ENCODE measurements around the gene SMIM36.

SMIM36 gene

GRCh38 chr17:55540414-55541091 lies 29.3 kb upstream of the SMIM36 start:
- TF ChIP-seq CTCF (IDR thresholded peaks at IDR 0.05) (no peak), ZFX (IDR thresholded peaks at IDR 0.05; ENCODE audit: borderline replicate concordance) (no peak)
- no peak overlapping the region for H3K27ac ChIP-seq

- no peak overlapping the region for H3K27ac ChIP-seq
- TF ChIP-seq ZFX (IDR thresholded peaks at IDR 0.05; ENCODE audit: borderline replicate concordance) (no peak), CTCF (IDR thresholded peaks at IDR 0.05) (no peak)
Measured at GRCh38 chr17:55536205-55536604, 25.0 kb upstream of the SMIM36 start.

- no peak overlapping the region for H3K27ac ChIP-seq
- no peak for TF ChIP-seq ZFX (IDR thresholded peaks at IDR 0.05; ENCODE audit: borderline replicate concordance)
- no peak for TF ChIP-seq CTCF (IDR thresholded peaks at IDR 0.05)
Measured at GRCh38 chr17:55533608-55534007, 22.4 kb upstream of the SMIM36 start.

- H3K27ac ChIP-seq = no peak overlapping the region
- TF ChIP-seq ZFX (IDR thresholded peaks at IDR 0.05; ENCODE audit: borderline replicate concordance) (no peak), CTCF (IDR thresholded peaks at IDR 0.05) (no peak)
Measured at GRCh38 chr17:55532670-55533069, 21.4 kb upstream of the SMIM36 start.

GRCh38 chr17:55531053-55531728 lies 19.9 kb upstream of the SMIM36 start:
- no peak overlapping the region for H3K27ac ChIP-seq
- no peak for TF ChIP-seq CTCF (IDR thresholded peaks at IDR 0.05)
- TF ChIP-seq ZFX (IDR thresholded peaks at IDR 0.05; ENCODE audit: borderline replicate concordance) = no peak

- no peak overlapping the region for H3K27ac ChIP-seq
- TF ChIP-seq ZFX (IDR thresholded peaks at IDR 0.05; ENCODE audit: borderline replicate concordance) (no peak), CTCF (IDR thresholded peaks at IDR 0.05) (no peak)
Measured at GRCh38 chr17:55530064-55530463, 18.8 kb upstream of the SMIM36 start.

GRCh38 chr17:55527540-55528118 lies 16.4 kb upstream of the SMIM36 start:
- H3K27ac ChIP-seq = no peak overlapping the region
- TF ChIP-seq ZFX (IDR thresholded peaks at IDR 0.05; ENCODE audit: borderline replicate concordance) (no peak), CTCF (IDR thresholded peaks at IDR 0.05) (peak; percentile 45)

Measured in 22Rv1 (cell line).